Measurements from ENCODE around the gene NHERF2.

DNA sequence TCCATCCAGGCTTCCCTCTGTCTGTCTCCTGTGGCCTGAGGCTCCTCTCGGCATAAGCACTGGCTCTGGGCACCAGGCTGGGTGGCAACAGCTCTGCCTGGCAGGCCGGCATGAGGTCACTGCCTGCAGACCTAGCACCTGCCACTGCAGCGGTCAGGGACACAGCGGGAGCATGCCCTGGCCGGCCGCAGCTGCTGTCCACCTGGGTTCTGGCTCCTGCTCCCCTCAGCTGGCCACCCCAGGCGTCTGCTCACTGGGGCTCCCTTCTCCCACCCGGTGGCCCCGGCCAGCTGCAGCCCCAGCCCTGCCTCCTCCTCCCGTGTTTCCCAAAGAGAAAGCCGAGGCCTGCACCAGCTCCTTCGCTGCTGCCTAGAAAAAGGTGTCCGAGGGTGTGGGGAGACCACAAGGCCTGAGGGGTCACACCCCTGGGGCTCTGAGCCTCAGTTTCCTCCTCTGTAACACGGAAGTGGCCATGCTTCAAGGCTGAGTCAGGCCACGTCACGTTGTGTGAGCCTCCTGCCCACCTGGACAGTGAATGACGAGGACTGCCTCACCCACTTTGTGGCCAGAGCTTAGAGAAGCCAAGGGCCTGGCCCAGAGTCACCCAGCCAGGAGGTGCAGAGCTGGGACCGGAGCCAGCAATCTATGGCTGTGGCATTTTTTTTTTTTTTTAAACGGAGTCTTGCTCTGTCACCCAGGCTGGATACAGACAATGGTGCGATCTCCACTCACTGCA lies 14.3 kb downstream of the NHERF2 start:
- TF ChIP-seq, protein P1, sequence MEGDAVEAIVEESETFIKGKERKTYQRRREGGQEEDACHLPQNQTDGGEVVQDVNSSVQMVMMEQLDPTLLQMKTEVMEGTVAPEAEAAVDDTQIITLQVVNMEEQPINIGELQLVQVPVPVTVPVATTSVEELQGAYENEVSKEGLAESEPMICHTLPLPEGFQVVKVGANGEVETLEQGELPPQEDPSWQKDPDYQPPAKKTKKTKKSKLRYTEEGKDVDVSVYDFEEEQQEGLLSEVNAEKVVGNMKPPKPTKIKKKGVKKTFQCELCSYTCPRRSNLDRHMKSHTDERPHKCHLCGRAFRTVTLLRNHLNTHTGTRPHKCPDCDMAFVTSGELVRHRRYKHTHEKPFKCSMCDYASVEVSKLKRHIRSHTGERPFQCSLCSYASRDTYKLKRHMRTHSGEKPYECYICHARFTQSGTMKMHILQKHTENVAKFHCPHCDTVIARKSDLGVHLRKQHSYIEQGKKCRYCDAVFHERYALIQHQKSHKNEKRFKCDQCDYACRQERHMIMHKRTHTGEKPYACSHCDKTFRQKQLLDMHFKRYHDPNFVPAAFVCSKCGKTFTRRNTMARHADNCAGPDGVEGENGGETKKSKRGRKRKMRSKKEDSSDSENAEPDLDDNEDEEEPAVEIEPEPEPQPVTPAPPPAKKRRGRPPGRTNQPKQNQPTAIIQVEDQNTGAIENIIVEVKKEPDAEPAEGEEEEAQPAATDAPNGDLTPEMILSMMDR (conservative IDR thresholded peaks at IDR 0.05) = no peak
- TF ChIP-seq EZH2 (IDR thresholded peaks at IDR 0.05; ENCODE audit: low read depth) = no peak

Measured in PC-9 (cell line).